GM12801 (cell line): ENCODE results near the gene ITGB6.

Source experiments
- CTCF ChIP-seq: IDR thresholded peaks from one replicate; pipeline ENCODE4 v1.5.1; 2011; ENCODE audit warnings: control low read depth; ENCODE audit not compliant: insufficient read length; ENCODE audit errors: extremely low read depth

ITGB6 gene

GRCh38 chr2:160140471-160140870, 59.6 kb downstream of the ITGB6 start:
- TF ChIP-seq CTCF = no peak

- TF ChIP-seq CTCF = no peak
Measured at GRCh38 chr2:160139991-160140390, 60.1 kb downstream of the ITGB6 start.

- TF ChIP-seq CTCF = no peak
Measured at GRCh38 chr2:160139350-160139749, 60.7 kb downstream of the ITGB6 start.

GRCh38 chr2:160138406-160138805, 61.7 kb downstream of the ITGB6 start:
- TF ChIP-seq CTCF = no peak

- TF ChIP-seq CTCF = no peak
Measured at GRCh38 chr2:160137464-160137863, 62.6 kb downstream of the ITGB6 start.

GRCh38 chr2:160132761-160133160, 67.3 kb downstream of the ITGB6 start:
- no peak for TF ChIP-seq CTCF

GRCh38 chr2:160126756-160127155, 73.3 kb downstream of the ITGB6 start:
- TF ChIP-seq CTCF = no peak

GRCh38 chr2:160126315-160126714, 73.8 kb downstream of the ITGB6 start:
- no peak for TF ChIP-seq CTCF
